ENCODE results near the gene STRIP2.
A peak's percentile ranks its signal among the peaks of the same experiment; 100 is the strongest.

STRIP2 gene

GRCh38 chr7:129499999-129500398 is 65.8 kb downstream of the STRIP2 start:
- no peak overlapping the region for H3K9ac ChIP-seq (ENCODE audit: low read length)
- no peaks in the 10 kb centered on the region for H3K4me1 ChIP-seq (ENCODE audit: insufficient read depth, low read length)
- no peak overlapping the region for H3K4me3 ChIP-seq (ENCODE audit: low read depth in 1 of 2, low read length in 2 of 2)
- H3K9me3 ChIP-seq (ENCODE audit: low read length) = no peaks in the 10 kb centered on the region
- H3K36me3 ChIP-seq (ENCODE audit: insufficient read depth, low read length) = no peaks in the 10 kb centered on the region
- no peak overlapping the region for H3K27ac ChIP-seq (ENCODE audit: low read depth, low read length)
- peaks cover 0 to 9% of the 10 kb centered on the region in 2 donors for H3K27me3 ChIP-seq (ENCODE audit: control insufficient read depth in 1 of 2, insufficient read depth in 2 of 2, low read length in 2 of 2)

- no peaks in the 10 kb centered on the region for H3K36me3 ChIP-seq (ENCODE audit: insufficient read depth, low read length)
- H3K27ac ChIP-seq (ENCODE audit: low read depth, low read length) = no peak within 1 kb of the TSS
- peak within 1 kb of the TSS; percentile 38 to 49 for H3K4me3 ChIP-seq (ENCODE audit: low read depth in 1 of 2, low read length in 2 of 2)
- no peaks in the 10 kb centered on the region for H3K9me3 ChIP-seq (ENCODE audit: low read length)
- H3K27me3 ChIP-seq (ENCODE audit: control insufficient read depth in 1 of 2, insufficient read depth in 2 of 2, low read length in 2 of 2) = peaks cover 0 to 9% of the 10 kb centered on the region in 2 donors
- no peaks in the 10 kb centered on the region for H3K4me1 ChIP-seq (ENCODE audit: insufficient read depth, low read length)
- no peak within 1 kb of the TSS for H3K9ac ChIP-seq (ENCODE audit: low read length)
Measured at GRCh38 chr7:129501760-129502707, 67.8 kb downstream of the STRIP2 start, which contains the start of gene SMKR1. Gene SMKR1 (plus strand): TSS chr7:129502531. CDS start chr7:129502825, 294 bp downstream.

GRCh38 chr7:129502708-129503685 is 68.8 kb downstream of the STRIP2 start:
- H3K36me3 ChIP-seq (ENCODE audit: insufficient read depth, low read length) = no peaks in the 10 kb centered on the region

GRCh38 chr7:129503725-129504124 is 69.5 kb downstream of the STRIP2 start:
- Histone ChIP-seq H3K9ac (ENCODE audit: low read length) (no peak overlapping the region), H3K4me1 (ENCODE audit: insufficient read depth, low read length) (no peaks in the 10 kb centered on the region), H3K4me3 (ENCODE audit: low read depth in 1 of 2, low read length in 2 of 2) (no peak overlapping the region), H3K36me3 (ENCODE audit: insufficient read depth, low read length) (no peaks in the 10 kb centered on the region), H3K27me3 (ENCODE audit: control insufficient read depth in 1 of 2, insufficient read depth in 2 of 2, low read length in 2 of 2) (peaks cover 0 to 9% of the 10 kb centered on the region in 2 donors), H3K27ac (ENCODE audit: low read depth, low read length) (no peak overlapping the region), H3K9me3 (ENCODE audit: low read length) (no peaks in the 10 kb centered on the region)

More at GRCh38 chr7:129502708-129503685, 68.8 kb downstream of the STRIP2 start:
- no peak overlapping the region for H3K27ac ChIP-seq (ENCODE audit: low read depth, low read length)
- H3K27me3 ChIP-seq (ENCODE audit: control insufficient read depth in 1 of 2, insufficient read depth in 2 of 2, low read length in 2 of 2) = peaks cover 0 to 9% of the 10 kb centered on the region in 2 donors
- no peaks in the 10 kb centered on the region for H3K4me1 ChIP-seq (ENCODE audit: insufficient read depth, low read length)
- no peak overlapping the region for H3K9ac ChIP-seq (ENCODE audit: low read length)
- peak overlapping the region; percentile 38 to 49 for H3K4me3 ChIP-seq (ENCODE audit: low read depth in 1 of 2, low read length in 2 of 2)
- no peaks in the 10 kb centered on the region for H3K9me3 ChIP-seq (ENCODE audit: low read length)

GRCh38 chr7:129512192-129512591 is 78.0 kb downstream of the STRIP2 start:
- no peaks in the 10 kb centered on the region for H3K4me1 ChIP-seq (ENCODE audit: insufficient read depth, low read length)
- H3K9ac ChIP-seq (ENCODE audit: low read length) = no peak overlapping the region
- no peak overlapping the region for H3K4me3 ChIP-seq (ENCODE audit: low read depth in 1 of 2, low read length in 2 of 2)
- no peaks in the 10 kb centered on the region for H3K36me3 ChIP-seq (ENCODE audit: insufficient read depth, low read length)
- H3K9me3 ChIP-seq (ENCODE audit: low read length) = no peaks in the 10 kb centered on the region
- no peak overlapping the region for H3K27ac ChIP-seq (ENCODE audit: low read depth, low read length)
- peaks cover 0 to 4% of the 10 kb centered on the region in 2 donors for H3K27me3 ChIP-seq (ENCODE audit: control insufficient read depth in 1 of 2, insufficient read depth in 2 of 2, low read length in 2 of 2)

GRCh38 chr7:129513546-129513945 is 79.3 kb downstream of the STRIP2 start:
- Histone ChIP-seq H3K27ac (ENCODE audit: low read depth, low read length) (no peak overlapping the region), H3K4me1 (ENCODE audit: insufficient read depth, low read length) (no peaks in the 10 kb centered on the region), H3K9ac (ENCODE audit: low read length) (no peak overlapping the region), H3K27me3 (ENCODE audit: control insufficient read depth in 1 of 2, insufficient read depth in 2 of 2, low read length in 2 of 2) (peaks cover 0 to 4% of the 10 kb centered on the region in 2 donors), H3K4me3 (ENCODE audit: low read depth in 1 of 2, low read length in 2 of 2) (no peak overlapping the region), H3K36me3 (ENCODE audit: insufficient read depth, low read length) (no peaks in the 10 kb centered on the region), H3K9me3 (ENCODE audit: low read length) (no peaks in the 10 kb centered on the region)

- Histone ChIP-seq H3K9ac (ENCODE audit: low read length) (no peak overlapping the region), H3K27me3 (ENCODE audit: control insufficient read depth in 1 of 2, insufficient read depth in 2 of 2, low read length in 2 of 2) (peaks cover 0 to 4% of the 10 kb centered on the region in 2 donors), H3K9me3 (ENCODE audit: low read length) (no peaks in the 10 kb centered on the region), H3K36me3 (ENCODE audit: insufficient read depth, low read length) (no peaks in the 10 kb centered on the region), H3K4me1 (ENCODE audit: insufficient read depth, low read length) (no peaks in the 10 kb centered on the region), H3K27ac (ENCODE audit: low read depth, low read length) (no peak overlapping the region), H3K4me3 (ENCODE audit: low read depth in 1 of 2, low read length in 2 of 2) (no peak overlapping the region)
Measured at GRCh38 chr7:129514683-129515082, 80.5 kb downstream of the STRIP2 start.

GRCh38 chr7:129515381-129515780 is 81.1 kb downstream of the STRIP2 start:
- Histone ChIP-seq H3K4me3 (ENCODE audit: low read depth in 1 of 2, low read length in 2 of 2) (no peak overlapping the region), H3K27ac (ENCODE audit: low read depth, low read length) (no peak overlapping the region), H3K27me3 (ENCODE audit: control insufficient read depth in 1 of 2, insufficient read depth in 2 of 2, low read length in 2 of 2) (peaks cover 0 to 4% of the 10 kb centered on the region in 2 donors), H3K9ac (ENCODE audit: low read length) (no peak overlapping the region), H3K9me3 (ENCODE audit: low read length) (no peaks in the 10 kb centered on the region), H3K4me1 (ENCODE audit: insufficient read depth, low read length) (no peaks in the 10 kb centered on the region), H3K36me3 (ENCODE audit: insufficient read depth, low read length) (no peaks in the 10 kb centered on the region)

GRCh38 chr7:129517931-129518330 is 83.7 kb downstream of the STRIP2 start:
- Histone ChIP-seq H3K27me3 (ENCODE audit: control insufficient read depth in 1 of 2, insufficient read depth in 2 of 2, low read length in 2 of 2) (peaks cover 0 to 4% of the 10 kb centered on the region in 2 donors), H3K27ac (ENCODE audit: low read depth, low read length) (no peak overlapping the region), H3K4me1 (ENCODE audit: insufficient read depth, low read length) (no peaks in the 10 kb centered on the region), H3K9me3 (ENCODE audit: low read length) (no peaks in the 10 kb centered on the region), H3K9ac (ENCODE audit: low read length) (no peak overlapping the region), H3K4me3 (ENCODE audit: low read depth in 1 of 2, low read length in 2 of 2) (no peak overlapping the region), H3K36me3 (ENCODE audit: insufficient read depth, low read length) (no peaks in the 10 kb centered on the region)

GRCh38 chr7:129519464-129519863 is 85.2 kb downstream of the STRIP2 start:
- Histone ChIP-seq H3K27ac (ENCODE audit: low read depth, low read length) (no peak overlapping the region), H3K36me3 (ENCODE audit: insufficient read depth, low read length) (no peaks in the 10 kb centered on the region), H3K9me3 (ENCODE audit: low read length) (no peaks in the 10 kb centered on the region), H3K4me1 (ENCODE audit: insufficient read depth, low read length) (no peaks in the 10 kb centered on the region), H3K9ac (ENCODE audit: low read length) (no peak overlapping the region), H3K27me3 (ENCODE audit: control insufficient read depth in 1 of 2, insufficient read depth in 2 of 2, low read length in 2 of 2) (no peaks in the 10 kb centered on the region), H3K4me3 (ENCODE audit: low read depth in 1 of 2, low read length in 2 of 2) (no peak overlapping the region)
